GM10248 (cell line): Measurements from ENCODE around the gene E2F7.
"Not testable (repeated sequence)": the region's sequence is repeated elsewhere in the genome, so short reads cannot be mapped to it uniquely, and the experiment has no call there.

ENCODE experiments used
- CTCF ChIA-PET: fragments of 300-600 bp; sonication (Branson Sonifier 250); formaldehyde crosslinking; extraction: SDS; loops from one replicate; lab custom pipeline; 2021; ENCODE audit warnings: antibody characterized with exemption; lab: Yijun Ruan, JAX
- POLR2A ChIA-PET: fragments of 350-650 bp; sonication (Branson Sonifier 250); formaldehyde crosslinking; extraction: SDS; loops from one replicate; lab custom pipeline; 2020; ENCODE audit warnings: antibody characterized with exemption; lab: Yijun Ruan, JAX
- DNase-seq: peaks from one replicate; pipeline ENCODE4 v3.0.0; 2012; ENCODE audit errors: extremely low spot score
- TF ChIP-seq, protein P1 (sequence below): IDR thresholded peaks from 2 replicates; pipeline ENCODE4 v1.5.1; 2012; ENCODE audit warnings: mild to moderate bottlenecking, low read depth; ENCODE audit errors: extremely low read depth, missing control alignments, control extremely low read depth

Gene E2F7

DNA sequence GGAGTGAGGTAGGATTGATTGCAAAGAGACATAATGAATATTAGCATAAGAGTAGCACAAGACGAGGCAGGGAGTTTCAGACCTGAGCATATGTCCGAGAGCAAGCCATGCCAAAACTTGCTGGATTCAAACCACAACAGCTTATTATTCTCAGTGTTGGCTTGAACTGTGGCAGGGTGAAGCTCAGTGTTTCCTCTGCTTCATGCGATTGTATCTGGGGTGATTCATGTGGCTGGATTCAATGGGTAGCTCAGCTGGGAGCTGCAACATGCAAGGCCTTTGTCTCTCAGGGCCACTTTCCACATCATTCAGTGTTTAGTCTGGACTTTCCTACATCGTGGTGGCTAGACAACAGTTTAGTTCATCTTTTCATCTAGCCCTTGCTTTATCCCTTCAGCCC lies 22.1 kb upstream of the E2F7 start:
- POLR2A ChIA-PET = no interaction called here
- no peak for DNase-seq

DNA sequence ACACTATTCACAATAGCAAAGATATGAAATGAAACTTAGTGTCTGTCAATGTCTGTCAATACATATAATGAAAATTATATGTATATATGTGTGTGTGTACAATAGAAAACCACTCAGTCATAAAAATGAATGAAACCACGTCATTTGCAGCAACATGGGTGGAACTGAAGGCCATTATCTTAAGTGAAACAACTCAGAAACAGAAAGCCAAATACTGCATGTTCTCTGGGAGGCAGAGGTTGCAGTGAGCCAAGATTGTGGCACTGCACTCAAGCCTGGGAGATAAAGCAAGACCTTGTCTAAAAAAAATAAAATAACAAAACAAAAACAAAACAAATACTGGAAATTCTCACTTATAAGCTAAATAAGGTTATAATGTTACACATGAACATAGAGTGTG lies 16.7 kb upstream of the E2F7 start:
- DNase-seq = no peak
- ChIA-PET POLR2A (no interaction called here), CTCF (no interaction called here)
- TF ChIP-seq, protein P1, sequence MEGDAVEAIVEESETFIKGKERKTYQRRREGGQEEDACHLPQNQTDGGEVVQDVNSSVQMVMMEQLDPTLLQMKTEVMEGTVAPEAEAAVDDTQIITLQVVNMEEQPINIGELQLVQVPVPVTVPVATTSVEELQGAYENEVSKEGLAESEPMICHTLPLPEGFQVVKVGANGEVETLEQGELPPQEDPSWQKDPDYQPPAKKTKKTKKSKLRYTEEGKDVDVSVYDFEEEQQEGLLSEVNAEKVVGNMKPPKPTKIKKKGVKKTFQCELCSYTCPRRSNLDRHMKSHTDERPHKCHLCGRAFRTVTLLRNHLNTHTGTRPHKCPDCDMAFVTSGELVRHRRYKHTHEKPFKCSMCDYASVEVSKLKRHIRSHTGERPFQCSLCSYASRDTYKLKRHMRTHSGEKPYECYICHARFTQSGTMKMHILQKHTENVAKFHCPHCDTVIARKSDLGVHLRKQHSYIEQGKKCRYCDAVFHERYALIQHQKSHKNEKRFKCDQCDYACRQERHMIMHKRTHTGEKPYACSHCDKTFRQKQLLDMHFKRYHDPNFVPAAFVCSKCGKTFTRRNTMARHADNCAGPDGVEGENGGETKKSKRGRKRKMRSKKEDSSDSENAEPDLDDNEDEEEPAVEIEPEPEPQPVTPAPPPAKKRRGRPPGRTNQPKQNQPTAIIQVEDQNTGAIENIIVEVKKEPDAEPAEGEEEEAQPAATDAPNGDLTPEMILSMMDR = no peak

More for the DNA sequence above, 22.1 kb upstream of the E2F7 start:
- CTCF ChIA-PET = interaction anchor here (0.8 to 1.0 kb wide), 3 partner anchors 10 to 38 kb away, joined by 3 read pairs; no protein-coding TSS in a partner anchor
- TF ChIP-seq, protein P1 = no peak

DNA sequence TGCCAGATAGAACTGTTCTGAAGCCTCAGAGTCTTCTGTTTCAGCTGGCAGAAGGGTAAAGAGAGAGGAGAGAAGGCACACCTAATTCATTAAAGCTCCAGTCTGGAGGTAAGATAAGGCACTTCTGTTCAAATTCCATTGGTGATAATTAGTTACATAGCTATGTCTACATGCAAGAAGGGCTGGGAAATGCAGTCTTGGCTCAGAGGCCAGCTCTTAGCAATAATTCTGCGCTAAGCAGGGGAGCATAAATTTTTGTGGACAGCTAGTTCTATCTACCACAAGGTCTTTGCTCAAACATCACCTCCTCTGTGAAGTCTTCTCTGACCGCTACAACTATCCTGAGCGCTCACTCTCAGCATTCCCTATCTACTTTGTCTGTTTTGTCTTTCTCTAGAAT lies 14.3 kb upstream of the E2F7 start:
- ChIA-PET POLR2A (no interaction called here), CTCF (interaction anchor here (0.9 kb wide), 1 partner anchor 19 kb away, joined by 3 read pairs; no protein-coding TSS in a partner anchor)
- TF ChIP-seq, protein P1 = no peak
- no peak for DNase-seq

DNA sequence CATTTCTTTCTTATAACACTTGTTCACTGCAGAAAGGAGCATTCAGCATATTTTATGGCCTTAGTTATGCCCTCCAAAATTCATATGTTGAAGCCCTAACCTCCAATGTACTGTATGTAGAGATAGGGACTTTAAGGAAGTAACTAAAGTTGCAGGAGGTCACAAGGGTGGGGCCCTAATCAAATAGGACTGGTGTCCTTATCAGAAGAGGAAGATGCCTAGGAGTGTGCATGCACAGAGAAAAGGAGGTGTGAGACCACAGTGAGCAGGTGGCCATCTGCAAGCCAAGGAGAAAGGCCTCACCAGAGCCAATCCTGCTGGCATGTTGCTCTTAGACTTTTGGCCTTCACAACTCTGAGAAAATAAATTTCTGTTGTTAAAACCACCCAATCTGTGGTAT lies 12.9 kb upstream of the E2F7 start:
- ChIA-PET POLR2A (no interaction called here), CTCF (no interaction called here)
- TF ChIP-seq, protein P1 = no peak
- DNase-seq = no peak

DNA sequence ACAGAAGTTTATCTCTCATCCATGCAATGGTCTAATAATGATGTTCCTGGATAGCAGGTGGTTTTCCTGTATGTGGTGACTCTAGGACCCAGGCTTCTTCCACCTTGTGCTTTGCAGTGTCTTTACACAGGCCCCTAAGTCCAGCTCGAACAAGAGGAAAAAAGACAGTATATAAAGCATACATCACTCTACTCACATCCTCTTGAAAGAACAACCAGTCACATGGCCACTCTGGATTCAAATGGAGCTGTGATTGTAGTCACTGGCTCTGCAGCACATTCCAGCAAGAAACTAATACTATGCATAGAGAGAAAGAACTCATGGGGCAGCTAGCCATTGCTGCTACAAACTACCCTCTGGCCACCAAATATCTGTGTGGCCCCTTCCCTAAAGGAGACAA lies 11.5 kb upstream of the E2F7 start:
- DNase-seq = no peak
- CTCF ChIA-PET = interaction anchor here (1.8 kb wide), 1 partner anchor 10 kb away, joined by 3 read pairs; no protein-coding TSS in a partner anchor
- TF ChIP-seq, protein P1 = no peak
- POLR2A ChIA-PET = no interaction called here

DNA sequence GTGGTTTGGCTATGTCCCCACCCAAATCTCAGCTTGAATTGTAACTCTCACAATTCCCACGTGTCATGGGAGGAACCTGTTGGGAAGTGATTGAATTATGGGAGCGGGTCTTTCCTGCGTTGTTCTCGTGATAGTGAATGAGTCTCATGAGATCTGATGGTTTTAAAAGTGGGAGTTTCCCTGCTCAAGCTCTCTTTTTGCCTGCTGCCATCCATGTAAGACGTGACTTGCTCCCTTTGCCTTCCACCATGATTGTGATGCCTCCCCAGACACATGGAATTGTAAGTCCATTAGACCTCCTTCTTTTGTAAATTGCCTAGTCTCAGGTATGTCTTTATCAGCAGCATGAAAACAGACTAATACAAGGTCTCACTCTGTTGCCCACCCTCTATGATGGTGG lies 8.5 kb upstream of the E2F7 start:
- CTCF ChIA-PET, DNase-seq, POLR2A ChIA-PET: not testable (repeated sequence)

DNA sequence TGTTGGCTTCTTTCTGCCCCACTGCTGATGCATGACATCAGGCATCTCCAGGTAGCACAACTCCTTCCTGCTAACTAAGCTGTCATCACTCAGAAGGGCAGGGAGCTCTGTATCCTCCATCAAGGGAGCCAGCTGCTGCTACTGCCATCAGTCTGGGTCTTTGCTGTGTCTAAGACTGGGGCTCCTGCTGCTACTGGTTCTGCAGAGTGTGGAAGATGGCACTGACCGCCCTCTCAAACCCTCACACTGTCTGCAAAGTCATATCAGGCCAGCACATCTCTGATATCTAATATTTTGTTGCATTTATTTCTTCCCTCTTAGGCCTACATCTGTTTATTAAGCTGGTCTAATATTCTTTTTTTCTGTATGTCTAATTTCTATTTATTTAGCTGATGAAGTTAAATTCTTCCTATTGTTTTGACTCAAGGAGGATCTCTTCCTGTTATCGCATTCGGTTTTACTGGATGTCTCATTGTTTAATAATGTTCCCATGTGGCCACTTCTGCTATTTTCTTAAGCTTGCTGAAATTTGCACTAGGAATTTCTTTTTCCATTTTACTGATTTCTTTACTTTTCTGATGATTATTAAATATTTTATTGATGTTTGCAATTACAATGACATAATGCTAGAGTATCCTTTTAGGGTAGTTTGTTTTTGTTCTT lies 7.6 kb upstream of the E2F7 start:
- DNase-seq = no peak
- ChIA-PET CTCF (interaction anchor here (1.4 kb wide), 1 partner anchor 36 kb away, joined by 3 read pairs; no protein-coding TSS in a partner anchor), POLR2A (no interaction called here)
- TF ChIP-seq, protein P1 = no peak
